ENCODE measurements around the gene KCNH1. TPM values are rescaled to one million over a fixed set of nuclear protein-coding genes. Genes with fewer than 3 reads are reported as not detected.

Gene KCNH1
- total RNA-seq, 1 donor from 2014 or later = 0.10 TPM

DNA sequence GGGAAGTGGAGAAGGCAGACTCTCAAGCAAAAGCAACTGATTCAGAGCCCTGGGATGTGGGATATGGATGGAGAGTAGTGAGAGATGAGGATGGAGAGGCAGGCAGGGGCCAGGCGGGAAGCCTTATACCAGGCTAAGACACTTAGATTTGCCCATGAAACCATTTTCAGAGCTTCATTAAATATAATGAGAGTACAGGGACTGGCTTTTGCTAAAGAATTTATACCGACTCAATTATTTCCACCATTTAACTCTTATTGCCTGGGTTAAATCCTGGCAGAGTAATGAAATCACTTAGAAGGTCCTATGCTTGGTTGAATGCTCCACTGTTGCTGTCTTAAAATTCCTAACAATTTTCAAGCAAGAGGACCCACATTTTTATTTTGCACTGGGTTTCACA, 311.7 kb downstream of the KCNH1 start:
- DNase-seq (ENCODE audit: low spot score) = no peak

GRCh38 chr1:210821615-210822014, 312.3 kb downstream of the KCNH1 start:
- H3K36me3 Mint-ChIP-seq (ENCODE audit: low read depth, unreplicated experiment) = no peaks in the 10 kb centered on the region
- H3K27ac Mint-ChIP-seq (ENCODE audit: unreplicated experiment) = no peak overlapping the region
- peaks cover 1% of the 10 kb centered on the region for H3K27me3 Mint-ChIP-seq (ENCODE audit: unreplicated experiment)
- H3K9me3 Mint-ChIP-seq (ENCODE audit: unreplicated experiment) = no peaks in the 10 kb centered on the region
- DNase-seq (ENCODE audit: low spot score) = no peak
- no peak overlapping the region for H3K4me3 Mint-ChIP-seq (ENCODE audit: unreplicated experiment)
- H3K4me1 Mint-ChIP-seq (ENCODE audit: unreplicated experiment) = no peaks in the 10 kb centered on the region
- TF ChIP-seq CTCF (IDR thresholded peaks at IDR 0.05; ENCODE audit: unreplicated experiment) = no peak

More for the DNA sequence above, 311.7 kb downstream of the KCNH1 start:
- no peak for TF ChIP-seq CTCF (IDR thresholded peaks at IDR 0.05; ENCODE audit: unreplicated experiment)
- no peak overlapping the region for H3K27ac Mint-ChIP-seq (ENCODE audit: unreplicated experiment)
- H3K4me3 Mint-ChIP-seq (ENCODE audit: unreplicated experiment) = no peak overlapping the region
- peaks cover 1% of the 10 kb centered on the region for H3K27me3 Mint-ChIP-seq (ENCODE audit: unreplicated experiment)
- no peaks in the 10 kb centered on the region for H3K36me3 Mint-ChIP-seq (ENCODE audit: low read depth, unreplicated experiment)
- no peaks in the 10 kb centered on the region for H3K4me1 Mint-ChIP-seq (ENCODE audit: unreplicated experiment)
- no peaks in the 10 kb centered on the region for H3K9me3 Mint-ChIP-seq (ENCODE audit: unreplicated experiment)

DNA sequence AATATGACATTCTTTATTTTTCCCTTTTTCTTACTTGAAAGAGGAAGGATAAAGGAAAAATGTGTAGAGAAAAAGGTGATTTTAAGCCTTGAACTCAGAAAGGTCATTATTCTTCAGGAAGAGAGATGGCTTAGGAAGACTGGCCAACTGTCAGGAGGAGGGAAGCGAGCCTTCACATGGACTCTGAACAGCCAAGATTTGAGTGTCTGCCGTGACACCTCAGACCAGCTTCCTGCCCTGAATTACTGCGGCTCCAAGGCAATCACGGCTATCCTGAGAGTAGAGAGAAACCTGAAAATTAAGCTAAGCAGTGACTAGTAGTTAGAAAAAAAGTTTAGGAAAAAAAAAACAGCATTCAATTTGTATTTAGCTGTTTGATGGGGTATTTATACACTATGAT, 314.7 kb downstream of the KCNH1 start:
- Mint-ChIP-seq H3K4me3 (ENCODE audit: unreplicated experiment) (no peak overlapping the region), H3K9me3 (ENCODE audit: unreplicated experiment) (no peaks in the 10 kb centered on the region), H3K27me3 (ENCODE audit: unreplicated experiment) (peaks cover 1% of the 10 kb centered on the region), H3K27ac (ENCODE audit: unreplicated experiment) (no peak overlapping the region), H3K36me3 (ENCODE audit: low read depth, unreplicated experiment) (no peaks in the 10 kb centered on the region), H3K4me1 (ENCODE audit: unreplicated experiment) (no peaks in the 10 kb centered on the region)
- no peak for TF ChIP-seq CTCF (IDR thresholded peaks at IDR 0.05; ENCODE audit: unreplicated experiment)
- no peak for DNase-seq (ENCODE audit: low spot score)

GRCh38 chr1:210817385-210818275, 316.3 kb downstream of the KCNH1 start:
- Mint-ChIP-seq H3K4me1 (ENCODE audit: unreplicated experiment) (no peaks in the 10 kb centered on the region), H3K4me3 (ENCODE audit: unreplicated experiment) (no peak overlapping the region), H3K36me3 (ENCODE audit: low read depth, unreplicated experiment) (no peaks in the 10 kb centered on the region), H3K27me3 (ENCODE audit: unreplicated experiment) (peaks cover 1% of the 10 kb centered on the region), H3K9me3 (ENCODE audit: unreplicated experiment) (no peaks in the 10 kb centered on the region), H3K27ac (ENCODE audit: unreplicated experiment) (no peak overlapping the region)
- TF ChIP-seq CTCF (IDR thresholded peaks at IDR 0.05; ENCODE audit: unreplicated experiment) = no peak
- DNase-seq (ENCODE audit: low spot score) = no peak

Data from endothelial cell (in vitro differentiated cells).